Measurements from ENCODE around the gene APOL3. TPM values are rescaled to one million over a fixed set of nuclear protein-coding genes. Genes with fewer than 3 reads are reported as not detected.
"Not testable (repeated sequence)": the region's sequence is repeated elsewhere in the genome, so short reads cannot be mapped to it uniquely, and the experiment has no call there.

Gene APOL3
- total RNA-seq, 1 donor from 2014 or later: 2.3 TPM

GRCh38 chr22:36164621-36165020, 4.1 kb upstream of the APOL3 start:
- H3K4me3 Mint-ChIP-seq (ENCODE audit: unreplicated experiment): no peak overlapping the region
- Histone ChIP-seq H3K27ac (ENCODE audit: low read depth, low read length) (no peak overlapping the region), H3K4me1 (ENCODE audit: insufficient read depth, low read length) (no peaks in the 10 kb centered on the region), H3K36me3 (ENCODE audit: insufficient read depth, low read length) (no peaks in the 10 kb centered on the region), H3K4me2 (ENCODE audit: low read length) (no peak overlapping the region), H4K20me1 (ENCODE audit: insufficient read depth, low read length) (no peaks in the 10 kb centered on the region), H2AFZ (ENCODE audit: low read depth, low read length) (no peak overlapping the region), H3K27me3 (ENCODE audit: insufficient read depth, low read length) (peaks cover 23% of the 10 kb centered on the region), H3K4me3 (ENCODE audit: insufficient read depth, low read depth, low read length) (no peak overlapping the region), H3K9ac (ENCODE audit: low read length) (no peak overlapping the region), H3K9me3 (ENCODE audit: insufficient read depth, low read depth, low read length) (no peaks in the 10 kb centered on the region), H3K79me2 (ENCODE audit: insufficient read depth, low read length) (no peaks in the 10 kb centered on the region)
- DNase-seq (ENCODE audit: low read depth) (no peak), FAIRE-seq (no peak)
- H3K36me3 Mint-ChIP-seq (ENCODE audit: low read depth, unreplicated experiment): no peaks in the 10 kb centered on the region
- peaks cover 9% of the 10 kb centered on the region for H3K27me3 Mint-ChIP-seq (ENCODE audit: low read depth, unreplicated experiment)
- H3K9me3 Mint-ChIP-seq (ENCODE audit: unreplicated experiment): no peaks in the 10 kb centered on the region
- TF ChIP-seq CTCF (IDR thresholded peaks at IDR 0.05; ENCODE audit: insufficient read depth, low read depth, low read length) (no peak), EZH2 (IDR thresholded peaks at IDR 0.05; ENCODE audit: insufficient read depth, low read length) (no peak)
- no peak overlapping the region for H3K27ac Mint-ChIP-seq (ENCODE audit: unreplicated experiment)
- peaks cover 8% of the 10 kb centered on the region for H3K4me1 Mint-ChIP-seq (ENCODE audit: low read depth, unreplicated experiment)

GRCh38 chr22:36163497-36163896, 2.9 kb upstream of the APOL3 start:
- Mint-ChIP-seq H3K4me1 (ENCODE audit: low read depth, unreplicated experiment) (peaks cover 8% of the 10 kb centered on the region), H3K27me3 (ENCODE audit: low read depth, unreplicated experiment) (peaks cover 9% of the 10 kb centered on the region), H3K27ac (ENCODE audit: unreplicated experiment) (no peak overlapping the region), H3K9me3 (ENCODE audit: unreplicated experiment) (no peaks in the 10 kb centered on the region), H3K36me3 (ENCODE audit: low read depth, unreplicated experiment) (no peaks in the 10 kb centered on the region), H3K4me3 (ENCODE audit: unreplicated experiment) (no peak overlapping the region)
- no peak for TF ChIP-seq EZH2 (IDR thresholded peaks at IDR 0.05; ENCODE audit: insufficient read depth, low read length)
- TF ChIP-seq CTCF (IDR thresholded peaks at IDR 0.05; ENCODE audit: insufficient read depth, low read depth, low read length): no peak
- Histone ChIP-seq H3K4me2 (ENCODE audit: low read length) (no peak overlapping the region), H3K27me3 (ENCODE audit: insufficient read depth, low read length) (peaks cover 23% of the 10 kb centered on the region), H3K4me3 (ENCODE audit: insufficient read depth, low read depth, low read length) (no peak overlapping the region), H3K36me3 (ENCODE audit: insufficient read depth, low read length) (no peaks in the 10 kb centered on the region), H3K4me1 (ENCODE audit: insufficient read depth, low read length) (no peaks in the 10 kb centered on the region), H3K27ac (ENCODE audit: low read depth, low read length) (no peak overlapping the region), H2AFZ (ENCODE audit: low read depth, low read length) (no peak overlapping the region), H3K9ac (ENCODE audit: low read length) (no peak overlapping the region), H3K79me2 (ENCODE audit: insufficient read depth, low read length) (no peaks in the 10 kb centered on the region), H4K20me1 (ENCODE audit: insufficient read depth, low read length) (no peaks in the 10 kb centered on the region), H3K9me3 (ENCODE audit: insufficient read depth, low read depth, low read length) (no peaks in the 10 kb centered on the region)
- FAIRE-seq (no peak), DNase-seq (ENCODE audit: low read depth) (no peak)

GRCh38 chr22:36162127-36163034, 1.8 kb upstream of the APOL3 start:
- Histone ChIP-seq H2AFZ (ENCODE audit: low read depth, low read length) (no peak overlapping the region), H3K4me2 (ENCODE audit: low read length) (no peak overlapping the region), H3K27ac (ENCODE audit: low read depth, low read length) (no peak overlapping the region), H3K9me3 (ENCODE audit: insufficient read depth, low read depth, low read length) (no peaks in the 10 kb centered on the region), H3K4me3 (ENCODE audit: insufficient read depth, low read depth, low read length) (no peak overlapping the region), H4K20me1 (ENCODE audit: insufficient read depth, low read length) (no peaks in the 10 kb centered on the region), H3K4me1 (ENCODE audit: insufficient read depth, low read length) (no peaks in the 10 kb centered on the region), H3K36me3 (ENCODE audit: insufficient read depth, low read length) (no peaks in the 10 kb centered on the region), H3K79me2 (ENCODE audit: insufficient read depth, low read length) (no peaks in the 10 kb centered on the region), H3K27me3 (ENCODE audit: insufficient read depth, low read length) (peaks cover 18% of the 10 kb centered on the region), H3K9ac (ENCODE audit: low read length) (no peak overlapping the region)
- FAIRE-seq: no peak
- no peak for TF ChIP-seq EZH2 (IDR thresholded peaks at IDR 0.05; ENCODE audit: insufficient read depth, low read length)
- TF ChIP-seq CTCF (IDR thresholded peaks at IDR 0.05; ENCODE audit: insufficient read depth, low read depth, low read length): no peak
- DNase-seq (ENCODE audit: low read depth): no peak
- Mint-ChIP-seq H3K9me3 (ENCODE audit: unreplicated experiment) (no peaks in the 10 kb centered on the region), H3K27ac (ENCODE audit: unreplicated experiment) (no peak overlapping the region), H3K4me1 (ENCODE audit: low read depth, unreplicated experiment) (peaks cover 10% of the 10 kb centered on the region), H3K36me3 (ENCODE audit: low read depth, unreplicated experiment) (no peaks in the 10 kb centered on the region), H3K27me3 (ENCODE audit: low read depth, unreplicated experiment) (peaks cover 9% of the 10 kb centered on the region), H3K4me3 (ENCODE audit: unreplicated experiment) (no peak overlapping the region)

GRCh38 chr22:36161793-36162126, 1.2 kb upstream of the APOL3 start:
- not testable (repeated sequence) for H3K27me3 Mint-ChIP-seq (ENCODE audit: low read depth, unreplicated experiment); H3K9me3 ChIP-seq (ENCODE audit: insufficient read depth, low read depth, low read length); H3K27ac ChIP-seq (ENCODE audit: low read depth, low read length); H3K27ac Mint-ChIP-seq (ENCODE audit: unreplicated experiment); H3K79me2 ChIP-seq (ENCODE audit: insufficient read depth, low read length); H2AFZ ChIP-seq (ENCODE audit: low read depth, low read length); H3K36me3 ChIP-seq (ENCODE audit: insufficient read depth, low read length); H3K4me1 ChIP-seq (ENCODE audit: insufficient read depth, low read length); H3K9me3 Mint-ChIP-seq (ENCODE audit: unreplicated experiment); H3K4me3 Mint-ChIP-seq (ENCODE audit: unreplicated experiment); DNase-seq (ENCODE audit: low read depth); H3K9ac ChIP-seq (ENCODE audit: low read length); H3K4me2 ChIP-seq (ENCODE audit: low read length); H4K20me1 ChIP-seq (ENCODE audit: insufficient read depth, low read length); H3K36me3 Mint-ChIP-seq (ENCODE audit: low read depth, unreplicated experiment); H3K4me3 ChIP-seq (ENCODE audit: insufficient read depth, low read depth, low read length); FAIRE-seq
- H3K27me3 ChIP-seq (ENCODE audit: insufficient read depth, low read length): peaks cover 17% of the 10 kb centered on the region
- peaks cover 16% of the 10 kb centered on the region for H3K4me1 Mint-ChIP-seq (ENCODE audit: low read depth, unreplicated experiment)
